ENCODE results near the gene PTPRN2. TPM values are rescaled to one million over a fixed set of nuclear protein-coding genes. Genes with fewer than 3 reads are reported as not detected.

The PTPRN2 gene
- total and polyA plus RNA-seq, 2 of the 8 experiments (the other 6 are each of a cell fraction or from before 2014, with no cell fraction given) = 2.6 to 4.5 TPM

- 0 out of 4 replicates have a peak, but pooled peaks cover 0 to 2% of the 10 kb centered on the region in 2 experiments for H3K9me3 ChIP-seq (ENCODE audit: insufficient read depth in 2 of 2, low read depth in 1 of 2, low read length in 1 of 2)
- H3K79me1 ChIP-seq (ENCODE audit: low read depth, low read length) = no peaks in the 10 kb centered on the region
- H2AFZ ChIP-seq (ENCODE audit: low read length) = no peak overlapping the region
Observed at GRCh38 chr7:157991351-157991750, 596.3 kb downstream of the PTPRN2 start.

More at GRCh38 chr7:157991351-157991750, 596.3 kb downstream of the PTPRN2 start:
- Histone ChIP-seq H4K5ac (ENCODE audit: insufficient read length, low read depth, low read length) (no peak overlapping the region), H2AK5ac (ENCODE audit: low read depth, low read length) (no peak overlapping the region), H3K4me2 (ENCODE audit: insufficient read depth in 1 of 2, low read depth in 2 of 2, low read length in 2 of 2) (no peak overlapping the region), H3K4me3 (ENCODE audit: extremely low read depth in 1 of 4, insufficient read depth in 2 of 4, low read depth in 3 of 4, low read length in 4 of 4) (no peak overlapping the region), H4K8ac (ENCODE audit: extremely low read depth, insufficient read depth, low read length) (peak overlapping the region; percentile 57; the same call in 1 of the 2 replicates), H4K20me1 (replicated peaks in 1 of 2; ENCODE audit: control insufficient read depth in 1 of 2, insufficient read depth in 2 of 2, low read length in 2 of 2) (no peaks in the 10 kb centered on the region), H3K18ac (ENCODE audit: extremely low read depth, low read length) (no peak overlapping the region), H3K56ac (replicated peaks; ENCODE audit: insufficient read length, low read depth, low read length) (no peak overlapping the region), H3K79me2 (ENCODE audit: control insufficient read depth in 1 of 2, insufficient read depth in 2 of 2, low read length in 2 of 2) (no peaks in the 10 kb centered on the region), H2BK15ac (ENCODE audit: low read length) (no peak overlapping the region), H3K4ac (replicated peaks; ENCODE audit: insufficient read length, low read depth, low read length) (no peak overlapping the region), H3K27me3 (replicated peaks in 1 of 4; ENCODE audit: control insufficient read depth in 3 of 4, extremely low read depth in 1 of 4, insufficient read depth in 3 of 4, low read length in 3 of 4) (no peaks in the 10 kb centered on the region; a peak in 2 of 7 replicates), H2BK12ac (ENCODE audit: low read depth, low read length) (no peak overlapping the region; the same call in 1 of the 2 replicates), H3K27ac (ENCODE audit: low read depth, low read length) (no peak overlapping the region), H3K23me2 (ENCODE audit: low read depth, low read length) (no peaks in the 10 kb centered on the region), H3K36me3 (ENCODE audit: control insufficient read depth in 2 of 4, insufficient read depth in 4 of 4, low read length in 3 of 4) (no peaks in the 10 kb centered on the region), H3K14ac (ENCODE audit: insufficient read length) (no peak overlapping the region), H4K91ac (replicated peaks; ENCODE audit: insufficient read length, low read length) (no peak overlapping the region), H2BK5ac (ENCODE audit: low read depth, low read length) (no peak overlapping the region), H3K4me1 (replicated peaks in 1 of 4; ENCODE audit: control insufficient read depth in 3 of 4, insufficient read depth in 4 of 4, low read length in 3 of 4) (peaks cover 0 to 3% (median 0%) of the 10 kb centered on the region in 4 experiments; a peak in 1 of 7 replicates), H2BK20ac (ENCODE audit: low read length) (no peak overlapping the region), H3K9ac (replicated peaks in 1 of 4; ENCODE audit: extremely low read depth in 1 of 4, low read depth in 3 of 4, low read length in 3 of 4) (no peak overlapping the region), H2BK120ac (replicated peaks; ENCODE audit: low read depth, low read length) (no peak overlapping the region), H3K23ac (ENCODE audit: insufficient read length) (no peak overlapping the region)
- DNase-seq (ENCODE audit: low read depth in 1 of 2, low spot score in 2 of 2) (no peak), FAIRE-seq (no peak)
- POLR2A ChIA-PET (ENCODE audit: partially characterized antibody) = no interaction called here
- CTCF ChIA-PET (ENCODE audit: partially characterized antibody) = no interaction called here
- TF ChIP-seq CBX8 (IDR thresholded peaks at IDR 0.05; ENCODE audit: borderline replicate concordance, low read depth, low read length) = no peak
- TF ChIP-seq SIX5 (IDR thresholded peaks at IDR 0.05; ENCODE audit: low read depth, low read length) = no peak
- TF ChIP-seq SRF (IDR thresholded peaks at IDR 0.05; ENCODE audit: low read depth, low read length) = no peak
- no peak for TF ChIP-seq POLR2A (IDR thresholded peaks at IDR 0.05; ENCODE audit: control extremely low read depth in 1 of 2, low read depth in 2 of 2, low read length in 2 of 2)
- TF ChIP-seq CHD1 (IDR thresholded peaks at IDR 0.05; ENCODE audit: low read depth, low read length) = no peak
- TF ChIP-seq CEBPB (IDR thresholded peaks at IDR 0.05; ENCODE audit: low read depth, low read length) = no peak
- TF ChIP-seq TBP (IDR thresholded peaks at IDR 0.05; ENCODE audit: low read depth, low read length) = no peak
- TF ChIP-seq ZNF274 (IDR thresholded peaks at IDR 0.05; ENCODE audit: borderline replicate concordance, extremely low read depth, low read length) = no peak
- no peak for TF ChIP-seq ATF3 (IDR thresholded peaks at IDR 0.05; ENCODE audit: insufficient read depth, low read depth, low read length)
- TF ChIP-seq SP2 (IDR thresholded peaks at IDR 0.05; ENCODE audit: low read length) = no peak
- TF ChIP-seq TAF1 (IDR thresholded peaks at IDR 0.05; ENCODE audit: low read depth, low read length) = no peak
- WGBS, 2 experiments (ENCODE audit: extremely low coverage in 1 of 2, insufficient coverage in 1 of 2, insufficient read length in 1 of 2, insufficient replicate concordance in 2 of 2, low coverage in 1 of 2, low lambda C conversion rate in 2 of 2, missing lambda C conversion rate in 1 of 2) = 85% methylated on average over 7 of the region's 9 CpGs; no CpG with 5 or more reads in 1 of the 2 experiments

Measured in H1 (cell line).